HG03039 (cell line): Measurements from ENCODE around the gene COX5A.
A peak's percentile ranks its signal among the peaks of the same experiment; 100 is the strongest.
"Not testable (repeated sequence)": the region's sequence is repeated elsewhere in the genome, so short reads cannot be mapped to it uniquely, and the experiment has no call there.

Experiments used
- ATAC-seq: cut with Tn5 transposase; IDR thresholded peaks from one replicate; pipeline ENCODE4 v1.9.1; 2021; ENCODE audit warnings: mild to moderate bottlenecking, moderate library complexity; ENCODE audit not compliant: unreplicated experiment

The COX5A gene

DNA sequence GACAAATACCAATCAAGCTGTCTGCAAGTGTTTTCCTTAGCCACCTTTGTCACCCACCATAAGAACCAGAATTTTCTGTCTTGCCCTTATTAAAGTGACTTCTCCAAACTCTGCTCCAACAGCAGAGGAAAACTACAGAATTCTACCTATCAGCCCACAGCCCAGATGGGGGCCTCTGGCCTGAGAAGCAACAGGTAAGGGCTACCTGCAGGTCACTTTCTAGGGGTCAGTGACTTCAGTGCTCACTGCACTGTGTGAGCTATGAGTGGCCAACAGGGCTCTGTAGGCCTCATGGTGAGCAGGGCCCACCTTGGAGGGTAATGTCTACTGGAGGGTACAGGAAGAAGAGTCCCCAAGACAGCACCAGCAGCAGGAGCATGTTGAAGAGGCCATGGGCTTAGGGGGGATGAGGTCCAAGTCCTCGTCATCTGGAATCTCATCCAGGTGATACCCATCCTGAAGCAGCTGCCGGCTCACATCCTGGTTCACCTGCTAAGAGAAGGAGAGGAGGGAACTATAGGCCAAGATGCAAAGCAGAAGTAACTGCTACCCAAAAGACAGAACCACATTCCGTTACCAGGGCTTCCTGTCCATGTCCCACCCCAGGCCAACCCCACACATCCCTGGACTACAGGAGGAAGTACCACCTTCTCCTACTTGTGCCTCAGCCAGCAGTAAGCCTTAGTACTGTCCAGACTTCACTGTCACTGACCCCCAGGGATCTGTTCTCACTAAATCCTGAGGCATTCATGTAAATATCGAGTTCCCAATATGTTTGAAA lies 35.4 kb downstream of the COX5A start:
- ATAC-seq, result no peak

DNA sequence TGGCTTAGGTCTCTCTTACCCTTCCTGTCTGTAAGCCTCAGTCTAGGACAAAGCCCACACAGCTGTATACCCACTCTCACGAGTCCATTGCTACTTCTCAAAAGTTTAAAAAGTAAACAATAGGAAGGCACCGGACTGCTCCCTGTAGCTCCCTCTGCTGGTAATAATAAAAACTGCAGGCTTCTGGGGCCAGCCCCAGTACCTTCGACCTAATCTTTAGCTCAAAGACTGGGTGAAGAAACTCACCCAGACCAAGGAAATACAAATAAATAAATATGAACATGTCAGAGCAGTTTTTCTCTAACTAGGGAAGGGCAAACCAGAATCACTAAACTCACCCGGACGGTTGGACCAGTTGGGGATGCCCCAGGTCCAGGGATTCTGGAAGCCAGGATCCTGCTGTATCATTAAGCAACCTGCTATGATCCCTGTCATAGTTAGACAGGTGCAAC lies 36.2 kb downstream of the COX5A start:
- ATAC-seq, result no peak

DNA sequence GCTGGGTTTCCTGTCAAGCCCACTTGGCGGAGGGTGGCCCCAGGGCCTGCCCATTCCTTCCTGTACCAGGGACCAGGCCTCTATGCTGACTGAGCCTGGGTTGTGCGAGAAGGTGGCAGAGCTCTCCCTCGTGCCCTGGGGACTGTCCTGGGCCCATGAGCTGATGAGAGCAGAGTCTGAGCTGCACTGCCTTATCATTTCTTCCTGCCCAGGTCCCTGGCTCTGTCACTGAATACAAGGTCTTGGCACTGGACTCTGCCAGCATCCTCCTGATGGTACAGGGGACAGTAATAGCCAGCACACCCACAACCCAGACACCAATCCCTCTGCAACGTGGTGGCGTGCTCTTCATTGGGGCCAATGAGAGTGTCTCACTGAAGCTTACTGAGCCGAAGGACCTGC lies 40.6 kb downstream of the COX5A start:
- ATAC-seq, result no peak

DNA sequence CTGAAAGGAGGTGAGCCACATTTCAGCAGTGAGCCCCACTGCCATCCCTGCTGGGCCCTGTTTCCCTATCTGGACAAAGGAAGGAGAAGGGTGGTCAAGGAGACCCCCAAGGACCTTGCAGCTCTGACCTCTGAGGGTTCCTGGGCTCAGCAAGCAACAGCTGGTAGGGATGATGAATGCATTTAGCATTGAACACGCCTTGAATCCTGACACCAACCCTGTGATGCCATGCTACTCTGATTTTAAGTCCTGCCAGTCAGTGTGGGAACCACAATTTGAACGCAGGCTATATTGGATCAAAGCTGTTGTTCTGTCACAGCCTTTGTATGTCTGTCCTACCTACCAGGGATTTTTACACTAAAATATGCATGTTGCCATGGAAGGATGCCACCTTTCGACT lies 41.6 kb downstream of the COX5A start:
- ATAC-seq, result no peak

DNA sequence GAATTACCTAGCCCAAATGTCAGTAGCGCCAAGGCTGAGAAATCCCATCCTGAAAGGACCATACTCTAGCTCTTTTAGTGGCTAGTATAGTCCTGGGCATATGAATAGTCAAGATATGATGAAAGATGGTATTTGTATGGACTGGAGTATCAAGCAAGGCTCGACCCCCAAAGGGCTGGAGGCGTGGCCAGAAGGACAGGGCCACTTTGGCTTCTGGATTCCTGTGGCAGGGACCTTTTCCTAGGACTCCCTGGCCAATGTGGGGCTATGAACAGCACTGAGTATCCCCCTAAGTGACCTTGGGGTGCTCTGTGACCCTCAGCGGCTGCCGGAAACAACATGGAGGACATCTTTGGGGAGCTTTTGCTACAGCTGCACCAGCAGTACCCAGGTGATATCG lies 42.0 kb downstream of the COX5A start:
- ATAC-seq, result no peak

DNA sequence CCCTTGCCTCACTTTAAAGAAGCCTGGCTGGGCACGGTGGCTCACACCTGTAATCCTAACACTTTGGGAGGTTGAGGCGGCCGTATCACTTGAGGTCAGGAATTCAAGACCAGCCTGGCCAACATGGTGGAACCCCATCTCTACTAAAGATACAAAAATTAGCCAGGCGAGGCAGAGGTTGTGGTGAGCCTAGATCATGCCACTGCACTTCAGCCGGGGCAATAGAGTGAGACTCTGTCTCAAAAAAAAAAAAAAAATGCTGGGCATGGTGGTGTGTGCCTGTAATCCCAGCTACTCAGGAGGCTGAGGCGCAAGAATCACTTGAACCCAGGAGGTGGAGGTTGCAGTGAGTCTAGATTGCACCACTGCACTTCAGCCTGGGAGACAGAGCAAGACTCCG lies 43.5 kb downstream of the COX5A start:
- ATAC-seq, result not testable (repeated sequence)

DNA sequence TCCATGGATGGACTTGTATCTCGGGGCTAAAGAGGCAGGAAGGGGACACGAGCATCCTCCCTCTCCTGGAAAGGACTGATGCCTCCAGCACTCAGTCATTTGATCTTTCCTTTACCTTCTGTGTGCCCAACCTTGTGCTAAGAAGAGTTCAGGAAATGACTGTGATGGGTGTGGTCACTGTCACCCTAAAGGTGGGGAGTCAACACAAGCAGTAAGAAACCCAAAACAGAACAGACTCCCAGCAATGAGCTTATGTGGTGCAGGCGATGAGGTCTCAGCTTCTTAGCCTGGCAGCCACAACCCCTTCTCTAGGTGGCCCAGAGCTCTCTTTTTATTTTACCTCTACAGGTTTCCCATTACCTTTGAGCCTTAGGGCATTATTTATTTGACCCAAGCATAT lies 44.2 kb downstream of the COX5A start:
- ATAC-seq, result no peak

DNA sequence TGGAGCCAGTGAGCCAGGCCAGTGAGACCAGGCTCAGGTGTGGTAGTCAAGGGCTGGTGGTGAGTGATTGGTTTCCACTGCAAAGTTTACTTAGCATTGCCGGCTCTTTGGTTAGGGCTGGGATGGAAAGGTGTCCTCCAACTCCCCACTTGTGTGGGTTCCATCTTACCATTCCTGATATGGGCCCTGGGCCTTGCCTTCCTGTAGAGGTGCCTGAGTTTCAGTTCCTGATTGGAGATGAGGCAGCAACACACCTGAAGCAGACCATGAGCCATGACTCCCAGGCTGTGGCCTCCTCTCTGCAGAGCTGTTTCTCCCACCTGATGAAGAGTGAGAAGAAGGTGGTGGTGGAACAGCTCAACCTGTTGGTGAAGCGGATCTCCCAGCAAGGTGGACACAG lies 44.9 kb downstream of the COX5A start:
- ATAC-seq, result no peak

DNA sequence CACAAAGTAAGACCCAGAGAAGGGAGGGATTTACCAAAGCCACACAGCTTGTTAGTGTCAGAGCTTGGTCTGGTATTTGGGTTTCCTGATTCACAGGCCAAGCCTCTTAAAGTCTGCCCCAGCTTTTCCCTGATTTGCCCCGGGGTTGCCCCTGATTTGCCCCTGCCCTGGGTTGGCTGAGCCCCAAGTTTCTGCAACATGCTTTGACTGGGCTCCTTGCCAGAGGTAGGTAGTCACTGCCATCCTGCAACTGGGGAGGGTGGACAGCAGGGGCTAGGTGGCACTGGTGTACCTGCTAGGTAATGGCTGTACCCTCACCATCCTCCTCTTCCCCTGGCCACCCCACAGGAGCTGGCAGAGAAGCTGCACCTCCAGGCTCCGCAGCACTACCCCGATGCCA lies 45.6 kb downstream of the COX5A start:
- ATAC-seq, result no peak

DNA sequence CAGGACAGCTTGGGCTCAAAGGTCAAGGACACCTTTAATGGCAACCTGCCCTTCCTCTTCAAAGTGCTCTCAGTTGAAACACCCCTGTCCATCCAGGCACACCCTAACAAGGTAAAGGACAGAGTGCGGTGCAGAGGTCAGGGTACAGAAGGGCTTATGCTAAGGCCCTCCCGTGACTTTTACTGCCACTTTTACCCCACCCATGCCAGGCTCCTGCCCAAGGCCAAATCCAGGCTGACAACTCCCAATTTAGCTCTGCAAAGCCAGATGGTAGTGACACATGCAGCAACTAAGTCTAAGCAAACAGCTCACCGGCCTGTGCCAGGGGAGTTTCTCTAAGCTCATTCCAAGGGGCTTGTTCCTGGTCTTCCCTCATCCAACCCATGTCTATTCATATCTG lies 46.4 kb downstream of the COX5A start:
- no peak for ATAC-seq

DNA sequence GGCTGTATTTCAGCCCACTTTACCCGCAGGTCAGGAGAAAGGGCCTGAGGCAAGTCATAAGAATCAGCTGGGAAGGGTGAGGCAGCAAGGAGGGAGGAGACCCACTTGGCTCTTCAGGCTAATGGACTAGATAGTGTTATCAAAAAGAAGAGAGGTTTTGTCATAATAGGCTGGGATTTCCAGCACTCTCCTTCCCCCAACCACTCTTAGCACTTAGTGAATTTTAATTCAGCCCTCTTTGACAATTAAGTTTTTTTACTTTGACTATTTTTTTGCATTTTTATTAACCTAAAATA lies 47.3 kb downstream of the COX5A start:
- no peak for ATAC-seq

DNA sequence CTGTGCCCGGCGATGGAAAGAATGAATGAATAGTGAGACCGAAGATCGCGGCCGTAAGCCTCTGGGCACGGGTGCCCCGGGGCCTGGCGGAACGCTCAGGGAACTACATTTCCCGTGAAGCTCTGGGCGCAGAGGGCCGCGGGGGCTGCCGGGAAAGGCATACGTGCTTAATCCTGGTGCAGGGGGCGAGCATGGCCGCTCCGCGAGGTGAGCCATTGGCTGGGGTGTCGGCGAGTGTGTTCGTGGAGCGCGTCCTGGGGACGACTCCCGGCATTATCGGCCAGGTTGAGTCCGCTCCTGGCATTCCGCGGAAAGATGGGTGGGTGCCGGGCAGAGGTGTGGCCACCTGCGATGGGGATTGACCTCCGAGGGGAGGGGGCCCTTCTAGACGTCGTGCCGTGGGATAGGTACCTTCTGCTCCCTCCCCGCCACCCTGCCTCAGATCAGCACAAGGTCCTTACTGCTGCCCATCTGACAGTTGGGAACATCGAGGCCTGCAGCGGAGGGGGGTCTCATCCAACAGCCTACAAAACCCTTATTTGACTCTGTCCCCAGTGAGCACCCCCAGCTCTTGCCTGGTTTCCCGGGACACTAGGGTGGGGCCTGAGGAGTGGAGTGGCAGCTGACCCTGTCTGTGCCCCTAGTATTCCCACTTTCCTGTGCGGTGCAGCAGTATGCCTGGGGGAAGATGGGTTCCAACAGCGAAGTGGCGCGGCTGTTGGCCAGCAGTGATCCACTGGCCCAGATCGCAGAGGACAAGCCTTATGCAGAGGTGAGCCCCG lies 47.8 kb downstream of the COX5A start, which contains the start of gene MPI:
Gene MPI (plus strand): TSS at position 160 of the 782 bp plus-strand sequence. CDS start 32 bp downstream, at position 192.
- peak; percentile 55 for ATAC-seq

DNA sequence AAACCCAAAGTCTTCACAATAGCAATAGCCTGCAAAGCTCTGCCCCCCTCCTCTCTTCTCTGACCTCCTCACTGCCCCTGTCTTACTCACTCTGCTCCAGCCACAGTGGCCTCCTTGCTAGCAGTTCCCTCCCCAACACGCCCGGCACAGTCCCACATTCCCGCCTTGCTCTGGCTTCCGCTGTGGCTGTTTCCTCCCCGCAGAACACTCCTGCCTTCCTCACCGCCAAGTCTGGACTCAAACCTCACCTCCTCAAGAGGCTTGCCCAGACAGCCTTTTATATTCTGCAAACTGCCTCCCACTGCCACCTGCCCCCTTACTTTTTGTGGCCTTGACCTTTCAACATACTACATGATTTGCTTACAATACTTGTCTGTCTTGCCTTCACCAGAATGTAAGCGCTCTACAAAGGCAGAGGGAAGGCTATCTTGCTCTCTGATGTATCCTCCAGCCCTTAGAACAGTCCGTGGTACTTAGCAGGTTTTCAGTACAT lies 48.4 kb downstream of the COX5A start:
- ATAC-seq, result peak; percentile 12

DNA sequence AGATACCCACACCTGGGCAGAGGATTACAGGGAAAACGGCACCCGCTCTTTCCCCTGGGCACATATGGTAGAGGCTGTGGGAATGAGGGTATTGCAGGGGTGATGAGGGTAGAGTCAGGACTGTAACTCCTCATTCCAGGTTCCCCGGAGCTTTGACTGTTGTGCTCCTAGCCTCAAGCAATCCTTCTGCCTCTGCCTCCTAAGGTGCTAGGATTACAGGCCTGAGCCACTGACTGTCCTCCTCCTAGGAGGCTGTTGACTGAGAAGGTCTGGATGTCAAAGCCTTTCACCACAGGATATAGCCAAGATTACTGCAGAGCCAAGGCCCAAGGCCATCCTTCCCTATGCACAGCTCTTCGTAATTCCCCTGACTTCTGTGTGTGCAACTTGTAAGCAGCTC lies 49.2 kb downstream of the COX5A start:
- ATAC-seq, result no peak

DNA sequence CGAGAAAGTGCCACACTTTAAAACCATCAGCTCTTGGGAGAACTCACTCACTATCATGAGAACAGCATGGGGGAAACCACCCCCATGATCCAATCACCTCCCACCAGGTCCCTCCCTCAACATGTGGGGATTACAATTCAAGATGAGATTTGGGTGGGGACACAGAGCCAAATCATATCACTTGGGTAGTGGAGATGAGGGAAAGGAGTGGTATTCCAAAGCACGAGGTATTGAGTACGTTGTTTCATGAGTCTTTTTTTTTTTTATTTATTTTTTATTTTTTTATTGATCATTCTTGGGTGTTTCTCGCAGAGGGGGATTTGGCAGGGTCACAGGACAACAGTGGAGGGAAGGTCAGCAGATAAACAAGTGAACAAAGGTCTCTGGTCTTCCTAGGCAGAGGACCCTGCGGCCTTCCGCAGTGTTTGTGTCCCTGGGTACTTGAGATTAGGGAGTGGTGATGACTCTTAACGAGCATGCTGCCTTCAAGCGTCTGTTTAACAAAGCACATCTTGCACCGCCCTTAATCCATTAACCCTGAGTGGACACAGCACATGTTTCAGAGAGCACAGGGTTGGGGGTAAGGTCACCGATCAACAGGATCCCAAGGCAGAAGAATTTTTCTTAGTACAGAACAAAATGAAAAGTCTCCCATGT lies 50.2 kb downstream of the COX5A start:
- ATAC-seq, result not testable (repeated sequence)

DNA sequence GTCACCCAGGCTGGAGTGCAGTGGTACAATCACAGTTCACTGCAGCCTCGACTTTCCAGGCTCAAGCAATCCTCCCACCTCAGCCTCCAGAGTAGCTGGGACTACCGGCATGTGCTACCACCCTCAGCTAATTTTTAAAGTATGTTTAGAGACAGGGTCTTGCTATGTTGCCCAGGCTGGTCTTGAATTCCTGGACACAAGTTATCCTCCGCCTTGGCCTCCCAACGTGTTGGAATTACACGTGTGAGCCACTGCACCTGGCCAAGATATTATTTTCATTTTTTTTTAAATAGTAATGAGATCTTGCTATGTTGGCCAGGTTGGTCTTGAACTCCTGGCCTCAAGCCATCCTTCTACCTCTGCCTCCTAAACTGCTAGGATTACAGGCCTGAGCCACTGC lies 52.4 kb downstream of the COX5A start:
- ATAC-seq, result no peak

DNA sequence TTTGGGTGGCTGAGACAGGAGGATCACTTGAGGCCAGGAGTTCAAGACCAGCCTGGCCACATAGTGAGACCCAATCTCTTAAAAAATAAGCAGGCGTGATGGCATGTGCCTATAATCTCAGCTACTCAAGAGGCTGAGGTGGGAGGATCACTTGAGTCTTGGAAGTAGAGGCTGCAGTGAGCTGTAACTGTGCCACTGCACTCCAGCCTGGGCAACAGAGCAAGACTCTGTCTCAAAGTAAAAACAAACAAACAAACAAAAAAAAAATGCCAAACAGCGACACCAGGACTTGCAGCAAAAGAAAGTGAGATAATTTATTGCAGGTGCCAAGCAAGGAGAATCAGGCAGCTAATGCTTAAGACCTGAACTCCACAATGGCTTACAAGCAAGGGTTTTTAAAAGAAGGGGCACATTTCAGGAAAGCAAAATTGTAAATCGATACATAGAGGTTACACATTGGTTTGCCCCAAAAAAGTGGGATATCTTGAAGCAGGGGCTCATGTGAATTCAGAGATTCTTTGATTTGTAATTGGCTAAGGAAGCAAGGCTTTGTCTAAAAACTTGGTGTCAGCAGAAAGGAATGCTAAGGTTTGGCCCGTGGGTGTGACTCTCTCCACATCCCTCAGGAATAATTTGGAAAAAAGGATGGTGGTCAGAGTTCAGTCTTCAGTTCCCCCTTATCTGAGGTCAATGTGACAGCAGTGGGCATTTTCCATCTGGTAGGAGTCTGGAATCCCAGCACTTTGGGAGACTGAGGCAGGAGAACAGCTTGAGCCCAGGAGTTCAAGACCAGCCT lies 53.2 kb downstream of the COX5A start:
- no peak for ATAC-seq

DNA sequence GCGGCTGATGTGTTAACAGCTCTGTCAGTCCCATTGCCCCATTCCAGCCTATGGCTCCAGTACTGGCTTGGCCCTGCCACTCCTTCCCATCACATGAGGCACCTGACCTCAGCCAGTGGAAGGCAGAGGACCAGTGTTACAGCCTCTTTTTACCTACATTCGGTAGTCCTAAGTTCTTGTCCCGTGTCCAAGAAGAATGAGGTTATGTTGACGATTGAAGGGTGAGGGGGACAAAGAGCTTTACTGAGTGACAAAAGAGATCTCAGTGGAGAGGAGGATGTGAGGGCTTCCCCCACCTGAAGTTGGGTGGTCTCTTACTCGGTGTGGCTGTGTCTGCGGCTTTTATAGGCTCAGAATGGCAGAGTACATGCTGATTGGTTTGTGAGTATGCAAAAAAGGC lies 55.3 kb downstream of the COX5A start:
- ATAC-seq, result no peak

DNA sequence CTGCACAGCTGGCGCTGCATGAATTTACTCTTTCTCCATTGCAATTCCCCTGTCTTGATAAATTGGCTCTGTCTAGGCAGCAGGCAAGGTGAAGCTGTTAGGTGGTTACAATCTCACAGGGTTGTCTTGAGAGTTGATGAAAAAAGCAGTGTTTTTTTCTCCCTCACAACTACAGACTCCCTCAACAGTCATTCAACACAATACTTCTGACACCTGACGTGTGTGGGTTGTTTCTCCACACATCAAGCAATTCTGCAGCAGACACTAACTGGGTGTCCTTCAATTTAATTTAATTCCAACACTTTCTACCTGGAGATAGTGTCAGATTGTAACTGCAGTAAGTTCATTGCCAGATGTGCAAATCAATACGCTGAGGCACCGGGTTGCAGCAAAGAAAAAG lies 59.6 kb downstream of the COX5A start:
- no peak for ATAC-seq

DNA sequence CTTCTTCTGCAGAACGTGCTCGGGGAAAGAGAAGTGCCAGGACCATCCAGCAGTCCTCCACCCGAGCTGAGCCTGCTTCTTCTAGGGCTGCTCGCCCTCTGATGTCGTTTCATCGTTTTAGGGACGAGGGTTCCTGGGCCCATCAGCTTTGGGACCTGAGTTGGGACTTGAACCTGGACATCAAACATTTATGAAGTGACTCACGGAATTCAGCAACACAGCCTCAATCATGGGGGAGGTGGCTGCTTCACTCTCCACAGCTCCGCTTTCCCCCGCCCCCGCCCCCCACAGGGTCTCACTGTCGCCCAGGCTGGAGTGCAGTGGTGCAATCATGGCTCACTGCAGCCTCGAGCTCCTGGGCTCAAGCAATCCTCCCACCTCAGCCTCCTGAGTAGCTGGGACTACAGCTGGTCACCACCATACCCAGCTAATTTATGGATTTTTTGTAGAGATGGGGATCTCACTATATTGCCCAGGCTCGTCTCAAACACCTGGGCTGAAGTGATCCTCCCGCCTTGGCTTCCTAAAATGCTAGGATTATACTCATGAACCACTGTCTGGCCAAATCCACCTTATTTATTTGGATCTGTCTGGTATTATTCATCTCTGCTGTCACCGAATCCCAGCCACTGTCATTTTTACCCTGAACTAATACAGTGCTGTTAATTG lies 64.0 kb downstream of the COX5A start:
- ATAC-seq, result no peak
